Stimulated activated CD4-positive, alpha-beta T cell treated with anti-CD3 and anti-CD28 coated beads, Interleukin-15, amount 100 ng/mL, for 48 hours (primary cell): ENCODE data around the gene SLC7A6OS.

Experiments
- DNase-seq, 2 donors: peaks; one replicate each; pipeline ENCODE4 v3.0.0-alpha.2; 2020; ENCODE audit warnings: low read depth in 2 of 2

SLC7A6OS gene

GRCh38 chr16:68253721-68254120 is 57.0 kb downstream of the SLC7A6OS start:
- DNase-seq = no peak

GRCh38 chr16:68252383-68252782 is 58.4 kb downstream of the SLC7A6OS start:
- no peak for DNase-seq

- DNase-seq = no peak
Measured at GRCh38 chr16:68251832-68252231, 58.9 kb downstream of the SLC7A6OS start.

- no peak for DNase-seq
Measured at GRCh38 chr16:68250951-68251350, 59.8 kb downstream of the SLC7A6OS start.

DNA sequence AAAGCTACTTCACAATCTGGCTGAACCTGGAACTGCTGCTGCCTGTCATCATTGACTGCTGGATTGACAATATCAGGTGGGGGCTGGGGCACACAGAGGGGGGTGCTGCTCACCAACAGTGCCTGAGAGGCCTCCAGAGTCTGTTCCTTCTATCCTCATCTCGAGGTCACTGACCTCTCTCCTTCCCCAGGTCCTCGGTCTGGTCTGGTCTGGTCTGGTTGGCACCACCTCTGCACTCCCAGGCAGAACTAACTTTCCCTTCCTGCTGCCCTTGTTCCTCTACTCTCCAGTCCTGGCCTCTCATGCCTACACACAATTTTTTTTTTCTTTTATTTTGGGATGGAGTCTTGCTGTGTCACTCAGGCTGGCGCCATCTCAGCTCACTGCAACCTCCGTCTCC is 61.4 kb downstream of the SLC7A6OS start:
- no peak for DNase-seq
